ENCODE data around the gene LPP. TPM values are rescaled to one million over a fixed set of nuclear protein-coding genes. Genes with fewer than 3 reads are reported as not detected.

The LPP gene
- total RNA-seq, 1 experiment from 2014 or later: 54.0 TPM

- TF ChIP-seq JUND (IDR thresholded peaks at IDR 0.05): no peak
Observed at GRCh38 chr3:188154014-188154808, at the start of gene LPP (continued).

- no TSS peak for BruUV-seq (replicated peaks)
- no peak overlapping the region for H3K9ac ChIP-seq (ENCODE audit: low read length)
- POLR2A ChIA-PET: no interaction called here
- no peaks in the 10 kb centered on the region for H4K20me1 ChIP-seq (ENCODE audit: insufficient read depth)
- RAD21 ChIA-PET (ENCODE audit: low non-redundant PET in 1 of 2, low total read pairs in 2 of 2, uncharacterized antibody in 2 of 2, unreplicated experiment in 2 of 2): no interaction called here
- H3K9me3 ChIP-seq (ENCODE audit: control insufficient read depth in 1 of 2, insufficient read depth in 1 of 2, low read depth in 1 of 2, low read length in 2 of 2): no peaks in the 10 kb centered on the region; a peak in 1 of 4 replicates
- CTCF ChIA-PET: no interaction called here
- no peak overlapping the region for H3K4me2 ChIP-seq (ENCODE audit: low read length)
- TF ChIP-seq POLR2A (IDR thresholded peaks at IDR 0.05; ENCODE audit: borderline replicate concordance, extremely low read depth, insufficient read depth, insufficient read length) (no peak), FOSL1 (IDR thresholded peaks at IDR 0.05; ENCODE audit: low read depth) (no peak)
- intact Hi-C loops (cut with micrococcal nuclease): no loop called here
- no peak overlapping the region for H3K4me3 ChIP-seq (replicated peaks in 1 of 2; ENCODE audit: low read depth in 1 of 2, low read length in 2 of 2)
- DNase-seq (ENCODE audit: low read depth, low spot score): no peak
- H3K9me2 ChIP-seq (ENCODE audit: insufficient read depth): no peaks in the 10 kb centered on the region
- no peaks in the 10 kb centered on the region for H3K79me2 ChIP-seq (ENCODE audit: insufficient read depth, low read length)
- H3K36me3 ChIP-seq (ENCODE audit: control insufficient read depth in 1 of 2, insufficient read depth in 2 of 2, low read length in 2 of 2): no peaks in the 10 kb centered on the region
- H2AFZ ChIP-seq (ENCODE audit: low read depth, low read length, poor library complexity, severe bottlenecking): no peak overlapping the region
- ATAC-seq: no peak
- H3K4me1 ChIP-seq (ENCODE audit: control insufficient read depth in 1 of 2, insufficient read depth in 2 of 2, low read length in 2 of 2): no peaks in the 10 kb centered on the region
- H3K27ac ChIP-seq (ENCODE audit: low read depth, low read length): no peak overlapping the region
- no peaks in the 10 kb centered on the region for H3K27me3 ChIP-seq (ENCODE audit: insufficient read depth, low read length)
Observed at GRCh38 chr3:188106006-188106405, 48.0 kb upstream of the LPP start.

- BruUV-seq (replicated peaks): no TSS peak
- no peaks in the 10 kb centered on the region for H4K20me1 ChIP-seq (ENCODE audit: insufficient read depth)
- RAD21 ChIA-PET (ENCODE audit: low non-redundant PET in 1 of 2, low total read pairs in 2 of 2, uncharacterized antibody in 2 of 2, unreplicated experiment in 2 of 2): no interaction called here
- no peaks in the 10 kb centered on the region for H3K36me3 ChIP-seq (ENCODE audit: control insufficient read depth in 1 of 2, insufficient read depth in 2 of 2, low read length in 2 of 2)
- CTCF ChIA-PET: no interaction called here
- DNase-seq (ENCODE audit: low read depth, low spot score): no peak
- no peaks in the 10 kb centered on the region for H3K9me2 ChIP-seq (ENCODE audit: insufficient read depth)
- no peak overlapping the region for H3K9ac ChIP-seq (ENCODE audit: low read length)
- H3K79me2 ChIP-seq (ENCODE audit: insufficient read depth, low read length): no peaks in the 10 kb centered on the region
- intact Hi-C loops (cut with micrococcal nuclease): no loop called here
- H2AFZ ChIP-seq (ENCODE audit: low read depth, low read length, poor library complexity, severe bottlenecking): no peak overlapping the region
- no peaks in the 10 kb centered on the region for H3K27me3 ChIP-seq (ENCODE audit: insufficient read depth, low read length)
- no peaks in the 10 kb centered on the region; a peak in 1 of 4 replicates for H3K9me3 ChIP-seq (ENCODE audit: control insufficient read depth in 1 of 2, insufficient read depth in 1 of 2, low read depth in 1 of 2, low read length in 2 of 2)
- no peak for TF ChIP-seq TCF7L2 (IDR thresholded peaks at IDR 0.05; ENCODE audit: borderline replicate concordance, extremely low read depth, insufficient read depth, insufficient read length)
- no peak for TF ChIP-seq YY1 (IDR thresholded peaks at IDR 0.05; ENCODE audit: extremely low read depth, insufficient replicate concordance, low read depth, low read length)
- TF ChIP-seq POLR2A (IDR thresholded peaks at IDR 0.05; ENCODE audit: borderline replicate concordance, extremely low read depth, insufficient read depth, insufficient read length): no peak
- no peak for TF ChIP-seq SRF (IDR thresholded peaks at IDR 0.05; ENCODE audit: low read depth)
- no peak for TF ChIP-seq EZH2 (IDR thresholded peaks at IDR 0.05)
- no peak for TF ChIP-seq SP1 (IDR thresholded peaks at IDR 0.05; ENCODE audit: low read depth)
- no peak for TF ChIP-seq ATF3 (IDR thresholded peaks at IDR 0.05)
- TF ChIP-seq EGR1 (IDR thresholded peaks at IDR 0.05; ENCODE audit: low read depth): no peak
- H3K4me1 ChIP-seq (ENCODE audit: control insufficient read depth in 1 of 2, insufficient read depth in 2 of 2, low read length in 2 of 2): no peaks in the 10 kb centered on the region
- no peak for ATAC-seq
- no peak overlapping the region for H3K4me2 ChIP-seq (ENCODE audit: low read length)
- H3K4me3 ChIP-seq (replicated peaks in 1 of 2; ENCODE audit: low read depth in 1 of 2, low read length in 2 of 2): no peak overlapping the region
- POLR2A ChIA-PET: no interaction called here
- no peak overlapping the region for H3K27ac ChIP-seq (ENCODE audit: low read depth, low read length)
Observed at GRCh38 chr3:188106454-188106853, 47.5 kb upstream of the LPP start.
